HFFc6 (cell line): ENCODE results near the gene TAF12. TPM values are rescaled to one million over a fixed set of nuclear protein-coding genes. Genes with fewer than 3 reads are reported as not detected.
"Not testable (repeated sequence)": the region's sequence is repeated elsewhere in the genome, so short reads cannot be mapped to it uniquely, and the experiment has no call there.

ENCODE experiments used
- DNase-seq: peaks from one replicate; pipeline ENCODE4 v3.0.0-alpha.2; 2018
- H3K27ac Mint-ChIP-seq: 2 replicates; pipeline ENCODE4 v1.8.0; 2020; ENCODE audit warnings: mild to moderate bottlenecking, mixed read lengths
- H3K27me3 Mint-ChIP-seq: 2 replicates; pipeline ENCODE4 v1.8.0; 2021; ENCODE audit warnings: mild to moderate bottlenecking, moderate library complexity, mixed read lengths; ENCODE audit not compliant: insufficient read depth
- H3K36me3 Mint-ChIP-seq: 2 replicates; pipeline ENCODE4 v1.8.0; 2021; ENCODE audit warnings: low read depth, mixed read lengths
- H3K4me1 Mint-ChIP-seq: 2 replicates; pipeline ENCODE4 v1.8.0; 2020; ENCODE audit warnings: low read depth, mixed read lengths
- H3K4me3 Mint-ChIP-seq: 2 replicates; pipeline ENCODE4 v1.8.0; 2020; ENCODE audit warnings: mild to moderate bottlenecking, moderate library complexity, mixed read lengths
- H3K9me3 Mint-ChIP-seq: 2 replicates; pipeline ENCODE4 v1.8.0; 2020; ENCODE audit warnings: mild to moderate bottlenecking, mixed read lengths
- long read RNA-seq: library from polyadenylated mRNA; unstranded; transcript quantifications from one replicate; pipeline ENCODE4 v2.0.0, GENCODE V29; 2019
- total RNA-seq, 6 experiments: library from RNA; stranded (reverse); fragmentation: NEBNext Ultra II Directional; extraction: Animal tissue kit (Norgen Biotek cat#: 25700); gene quantifications; 2 replicates in 1 of 6; 3 replicates in 5 of 6; pipeline ENCODE4 v1.2.3, GENCODE V29; 2021
- TF ChIP-seq, protein P1 (sequence below): fragments of 200-600 bp; sonication (generic); IDR thresholded peaks from 2 replicates; pipeline ENCODE4 v1.5.0; 2021; ENCODE audit warnings: antibody characterized with exemption, mild to moderate bottlenecking

The TAF12 gene
- total RNA-seq, result 10 to 100 TPM; 32.0 to 40.7 (median 35.9) TPM
- long read RNA-seq, transcript TAF12-202 (6 exons, 1,334 nt), result major isoform, 56 of 61 reads
- long read RNA-seq, partial matches to known transcripts, result 2 of 61 reads
- long read RNA-seq, other reads (novel, unspliced or antisense), result 2 of 61 reads

DNA sequence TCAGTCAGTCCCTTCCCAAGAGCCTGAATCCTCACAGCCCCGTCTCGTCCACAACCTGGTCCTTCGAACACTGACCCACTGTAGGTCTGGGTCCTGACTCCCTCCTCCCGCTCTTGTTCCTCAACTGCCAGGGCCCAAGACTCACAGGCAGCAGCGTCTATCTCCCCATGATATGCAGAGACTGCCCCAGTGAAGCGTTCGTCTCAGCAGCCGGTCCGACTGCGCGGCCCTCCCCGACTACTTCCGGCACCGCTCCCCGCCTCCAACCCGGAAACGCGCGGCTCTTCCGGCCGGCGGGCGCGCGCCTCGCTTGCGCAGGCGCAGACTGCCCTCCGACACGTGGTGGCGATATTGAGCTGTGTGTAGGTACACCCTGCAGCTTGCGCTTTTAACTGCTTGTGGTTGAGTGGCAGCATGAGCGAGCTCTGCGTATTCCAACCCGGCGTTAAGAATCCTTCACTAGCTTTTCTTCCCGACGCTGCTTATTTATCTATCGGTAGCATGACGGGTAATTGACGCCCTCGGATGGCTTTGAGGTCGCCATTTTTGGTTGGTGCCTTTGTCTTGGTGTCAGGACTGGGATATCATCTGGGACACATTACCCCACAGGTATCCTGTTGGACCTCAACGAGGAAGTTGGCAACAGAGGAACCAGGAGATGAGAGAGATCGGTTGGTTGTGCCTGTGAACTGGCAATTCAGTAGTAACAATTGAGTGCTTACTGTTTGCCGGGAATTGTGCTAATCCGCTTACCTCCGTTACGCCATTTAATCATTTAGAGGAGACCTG, at the start of gene TAF12:
TSS of gene TAF12 (minus strand) at position 221 of the 789 bp plus-strand sequence. CDS start 20,986 bp downstream, outside the sequence.
- H3K27me3 Mint-ChIP-seq, result peaks cover 6% of the 10 kb centered on the region; the same call in 1 of the 2 replicates
- TF ChIP-seq, protein P1, sequence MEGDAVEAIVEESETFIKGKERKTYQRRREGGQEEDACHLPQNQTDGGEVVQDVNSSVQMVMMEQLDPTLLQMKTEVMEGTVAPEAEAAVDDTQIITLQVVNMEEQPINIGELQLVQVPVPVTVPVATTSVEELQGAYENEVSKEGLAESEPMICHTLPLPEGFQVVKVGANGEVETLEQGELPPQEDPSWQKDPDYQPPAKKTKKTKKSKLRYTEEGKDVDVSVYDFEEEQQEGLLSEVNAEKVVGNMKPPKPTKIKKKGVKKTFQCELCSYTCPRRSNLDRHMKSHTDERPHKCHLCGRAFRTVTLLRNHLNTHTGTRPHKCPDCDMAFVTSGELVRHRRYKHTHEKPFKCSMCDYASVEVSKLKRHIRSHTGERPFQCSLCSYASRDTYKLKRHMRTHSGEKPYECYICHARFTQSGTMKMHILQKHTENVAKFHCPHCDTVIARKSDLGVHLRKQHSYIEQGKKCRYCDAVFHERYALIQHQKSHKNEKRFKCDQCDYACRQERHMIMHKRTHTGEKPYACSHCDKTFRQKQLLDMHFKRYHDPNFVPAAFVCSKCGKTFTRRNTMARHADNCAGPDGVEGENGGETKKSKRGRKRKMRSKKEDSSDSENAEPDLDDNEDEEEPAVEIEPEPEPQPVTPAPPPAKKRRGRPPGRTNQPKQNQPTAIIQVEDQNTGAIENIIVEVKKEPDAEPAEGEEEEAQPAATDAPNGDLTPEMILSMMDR, result peak; percentile 68
- no peaks in the 10 kb centered on the region for H3K9me3 Mint-ChIP-seq
- peaks cover 37% of the 10 kb centered on the region for H3K4me1 Mint-ChIP-seq
- H3K27ac Mint-ChIP-seq, result peak within 1 kb of the TSS; percentile 99
- H3K36me3 Mint-ChIP-seq, result no peaks in the 10 kb centered on the region
- peak within 1 kb of the TSS; percentile 100 for H3K4me3 Mint-ChIP-seq
- peak; percentile 93 for DNase-seq

DNA sequence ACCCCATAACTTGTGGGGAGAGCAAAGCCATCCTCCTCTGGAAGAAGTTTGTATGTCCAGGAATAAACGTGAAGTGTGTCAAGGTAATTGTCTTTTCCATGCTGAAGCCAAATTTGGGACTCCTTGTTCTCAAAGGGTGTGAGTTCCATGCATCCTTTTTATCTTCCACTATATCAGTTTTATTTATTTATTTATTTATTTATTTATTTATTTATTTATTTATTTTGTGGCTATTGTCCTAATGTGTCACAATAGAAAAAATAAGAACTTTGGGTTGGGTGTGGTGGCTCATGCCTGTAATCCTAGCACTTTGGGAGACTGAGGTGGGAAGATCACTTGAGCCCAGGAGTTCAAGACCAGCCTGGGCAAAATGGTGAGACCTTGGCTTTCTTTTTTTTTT, 48.8 kb upstream of the TAF12 start:
- not testable (repeated sequence) for DNase-seq, H3K9me3 Mint-ChIP-seq, H3K4me3 Mint-ChIP-seq, H3K27ac Mint-ChIP-seq, H3K27me3 Mint-ChIP-seq
- Mint-ChIP-seq H3K36me3 (peaks cover 14% of the 10 kb centered on the region), H3K4me1 (peaks cover 11% of the 10 kb centered on the region)

DNA sequence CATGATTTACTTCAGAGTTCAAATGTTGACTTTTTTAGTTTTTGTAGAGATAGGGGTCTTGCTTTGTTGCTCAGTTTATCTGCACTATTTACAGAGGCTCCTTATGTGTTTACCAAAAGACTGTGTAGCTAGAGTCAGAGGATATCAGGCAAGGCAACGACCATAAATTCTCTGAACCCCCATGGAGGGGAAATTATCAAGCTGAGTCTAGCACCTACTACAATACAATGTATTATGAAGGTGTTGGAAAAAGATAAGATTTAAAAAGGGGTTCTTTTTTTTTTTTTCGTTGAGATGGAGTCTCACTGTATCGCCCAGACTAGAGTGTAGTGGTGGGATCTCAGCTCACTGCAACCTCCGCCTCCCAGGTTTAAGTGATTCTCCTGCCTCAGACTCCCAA, 42.1 kb upstream of the TAF12 start:
- H3K36me3 Mint-ChIP-seq, result no peaks in the 10 kb centered on the region; the same call in 1 of the 2 replicates
- no peak overlapping the region for H3K27ac Mint-ChIP-seq
- TF ChIP-seq, protein P1, result no peak
- DNase-seq, result no peak
- peaks cover 13% of the 10 kb centered on the region for H3K4me1 Mint-ChIP-seq
- peaks cover 3% of the 10 kb centered on the region; the same call in 1 of the 2 replicates for H3K27me3 Mint-ChIP-seq
- no peak overlapping the region for H3K4me3 Mint-ChIP-seq
- H3K9me3 Mint-ChIP-seq, result no peaks in the 10 kb centered on the region

- TF ChIP-seq, protein P1, result no peak
- Mint-ChIP-seq H3K4me1 (peaks cover 12% of the 10 kb centered on the region), H3K27ac (no peak overlapping the region), H3K36me3 (no peaks in the 10 kb centered on the region; the same call in 1 of the 2 replicates), H3K4me3 (no peak overlapping the region), H3K27me3 (peaks cover 3% of the 10 kb centered on the region; the same call in 1 of the 2 replicates), H3K9me3 (no peaks in the 10 kb centered on the region)
- no peak for DNase-seq
These were observed 40.0 kb upstream of the TAF12 start for GRCh38 chr1:28682840-28683239.

GRCh38 chr1:28680151-28680550, 37.3 kb upstream of the TAF12 start:
- Mint-ChIP-seq H3K4me1 (peaks cover 10% of the 10 kb centered on the region), H3K36me3 (no peaks in the 10 kb centered on the region; the same call in 1 of the 2 replicates), H3K9me3 (no peaks in the 10 kb centered on the region), H3K27ac (no peak overlapping the region), H3K27me3 (peaks cover 3% of the 10 kb centered on the region; the same call in 1 of the 2 replicates), H3K4me3 (no peak overlapping the region)
- DNase-seq, result no peak
- TF ChIP-seq, protein P1, result no peak

DNA sequence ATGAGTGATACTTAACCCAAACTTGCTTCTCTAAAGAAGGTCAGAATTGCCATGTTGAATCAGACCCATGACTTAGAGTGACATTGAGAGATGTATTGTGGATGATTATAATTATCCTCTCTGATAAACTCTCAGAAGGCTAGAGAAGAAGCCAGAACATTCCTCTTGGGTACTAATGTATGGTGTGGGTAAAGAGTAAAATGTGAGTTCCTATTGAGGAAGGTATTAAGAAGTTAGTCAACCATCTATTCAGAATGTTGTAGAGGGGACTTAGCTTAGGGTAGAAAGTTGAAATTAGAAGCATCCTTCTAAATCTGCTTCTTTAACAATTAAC, 33.0 kb upstream of the TAF12 start:
- Mint-ChIP-seq H3K36me3 (no peaks in the 10 kb centered on the region; the same call in 1 of the 2 replicates), H3K9me3 (no peaks in the 10 kb centered on the region), H3K4me3 (no peak overlapping the region), H3K4me1 (peaks cover 11% of the 10 kb centered on the region), H3K27ac (peak overlapping the region; percentile 43; the same call in 1 of the 2 replicates), H3K27me3 (no peaks in the 10 kb centered on the region)
- TF ChIP-seq, protein P1, result no peak
- no peak for DNase-seq

DNA sequence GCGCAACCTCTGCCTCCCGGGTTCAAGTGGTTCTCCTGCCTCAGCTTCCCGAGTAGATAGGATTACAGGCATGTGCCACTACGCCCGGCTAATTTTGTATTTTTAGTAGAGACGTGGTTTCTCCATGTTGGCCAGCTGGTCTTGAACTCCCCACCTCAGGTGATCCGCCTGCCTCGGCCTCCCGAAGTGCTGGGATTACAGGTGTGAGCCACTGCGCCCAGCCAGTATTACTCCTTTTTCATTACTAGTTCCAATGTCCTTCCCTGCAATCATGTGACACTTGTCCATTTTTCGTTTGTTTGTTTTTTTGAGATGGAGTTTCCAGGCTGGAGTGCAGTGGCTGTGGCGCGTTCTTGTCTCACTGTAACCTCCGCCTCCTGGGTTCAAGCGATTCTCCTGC, 30.1 kb upstream of the TAF12 start:
- H3K9me3 Mint-ChIP-seq, H3K36me3 Mint-ChIP-seq, H3K4me3 Mint-ChIP-seq, H3K27ac Mint-ChIP-seq, H3K27me3 Mint-ChIP-seq, DNase-seq: not testable (repeated sequence)
- peaks cover 25% of the 10 kb centered on the region for H3K4me1 Mint-ChIP-seq
